ENCODE data around the gene GTPBP3.

GRCh38 chr19:17337675-17338432 lies 501 bp downstream of the GTPBP3 start:
- no peak for TF ChIP-seq CTCF (conservative IDR thresholded peaks at IDR 0.05 in 1 of 2, IDR thresholded peaks at IDR 0.05 in 1 of 2; ENCODE audit: extremely low read depth in 1 of 2, insufficient read depth in 1 of 2, low read depth in 1 of 2, low read length in 2 of 2)
- TF ChIP-seq EZH2 (IDR thresholded peaks at IDR 0.05; ENCODE audit: borderline replicate concordance, low read length) = no peak

Data from mammary epithelial cell (primary cell).